HG03460 (cell line): ENCODE results near the gene MRRF.

Source experiments
- ATAC-seq: cut with Tn5 transposase; IDR thresholded peaks from one replicate; pipeline ENCODE4 v1.9.1; 2021; ENCODE audit not compliant: unreplicated experiment

Gene MRRF

DNA sequence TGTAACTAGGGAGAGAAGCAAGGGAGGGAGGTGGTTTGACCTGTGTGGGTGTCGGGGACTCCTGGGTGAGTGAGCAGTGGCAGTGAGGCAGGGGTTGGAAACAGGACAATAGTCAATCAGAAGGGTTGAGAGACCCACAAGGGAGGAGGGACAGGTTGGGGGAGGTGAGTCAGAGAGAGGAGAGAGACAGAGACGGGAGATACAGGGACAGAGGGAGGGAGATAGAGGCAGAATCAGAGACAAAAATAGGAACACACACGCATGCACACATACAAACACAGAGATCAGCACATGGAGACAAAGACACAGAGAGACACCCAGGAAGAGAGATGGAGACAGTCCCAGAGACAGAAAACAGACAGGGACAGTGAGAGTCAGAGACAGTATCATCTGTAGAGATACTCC lies 66.8 kb downstream of the MRRF start:
- ATAC-seq = no peak

DNA sequence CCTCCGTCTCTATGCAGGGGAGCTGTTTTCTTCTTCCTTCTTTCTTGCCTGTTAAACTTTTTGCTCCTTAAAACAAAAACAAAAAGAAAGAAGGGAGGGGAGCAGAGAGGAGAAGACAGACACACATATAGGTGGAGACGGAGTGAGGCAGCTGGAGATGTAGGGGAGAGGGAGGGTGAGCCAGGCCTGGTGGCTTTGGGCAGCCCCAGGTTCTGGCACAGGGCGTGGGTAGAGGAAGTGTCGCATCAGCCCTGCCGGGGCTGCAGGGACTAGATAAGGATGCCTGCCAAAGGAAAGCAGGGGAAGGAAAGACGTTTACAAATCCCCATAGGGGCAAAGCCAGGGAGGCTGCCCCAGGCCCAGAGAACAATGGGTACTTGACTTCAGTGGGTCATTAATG lies 67.4 kb downstream of the MRRF start:
- ATAC-seq = no peak

GRCh38 chr9:122332644-122333043 lies 68.0 kb downstream of the MRRF start:
- no peak for ATAC-seq

DNA sequence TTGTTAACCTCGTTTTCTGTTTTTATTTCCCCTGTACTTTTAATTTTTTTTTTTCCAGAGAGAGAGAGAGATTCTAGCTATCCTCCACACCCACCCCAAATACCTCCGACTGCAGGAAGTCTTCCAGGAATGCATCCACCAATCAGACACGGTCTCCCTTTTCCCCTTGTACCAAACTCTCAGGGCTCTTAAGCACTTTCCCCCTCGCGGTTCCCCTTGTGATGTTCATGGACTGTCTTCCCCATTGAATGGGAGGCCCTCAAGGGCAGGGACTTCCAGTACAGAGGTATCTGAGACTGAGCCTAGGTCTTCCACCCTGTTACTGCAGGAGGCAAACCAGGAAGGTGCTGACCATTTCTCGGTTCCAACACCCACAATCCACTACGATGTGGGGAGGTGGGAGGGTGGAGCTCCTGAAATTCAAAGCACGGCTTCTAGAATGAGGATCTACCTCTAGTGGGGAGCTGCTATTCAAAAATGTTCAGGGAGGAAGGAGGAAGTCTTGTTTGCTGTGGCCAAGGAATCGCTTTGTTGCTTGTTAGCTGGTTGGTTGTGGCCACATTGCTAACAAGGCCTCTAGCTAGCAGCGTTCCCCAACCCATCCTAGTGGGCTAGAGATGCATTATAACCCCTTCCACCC lies 68.6 kb downstream of the MRRF start:
- no peak for ATAC-seq

DNA sequence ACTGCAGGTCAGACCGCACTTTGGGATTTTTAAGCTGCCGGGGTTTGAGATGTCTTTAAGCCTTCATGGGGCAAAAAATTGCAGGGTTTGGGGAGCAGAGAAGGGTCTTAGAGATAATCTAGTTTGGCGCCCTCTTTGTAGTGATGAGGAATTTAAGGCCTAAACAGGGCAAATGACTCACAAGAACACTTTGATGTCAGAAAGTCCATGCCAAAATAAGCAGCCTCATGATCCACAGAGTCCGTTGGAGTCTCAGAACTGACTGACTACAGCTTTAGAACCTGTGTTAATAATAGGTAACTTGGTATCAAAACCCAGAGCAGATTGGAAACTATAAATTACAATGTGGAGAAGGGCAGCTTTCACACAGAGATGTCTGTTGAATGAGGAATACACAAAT lies 70.2 kb downstream of the MRRF start:
- no peak for ATAC-seq

DNA sequence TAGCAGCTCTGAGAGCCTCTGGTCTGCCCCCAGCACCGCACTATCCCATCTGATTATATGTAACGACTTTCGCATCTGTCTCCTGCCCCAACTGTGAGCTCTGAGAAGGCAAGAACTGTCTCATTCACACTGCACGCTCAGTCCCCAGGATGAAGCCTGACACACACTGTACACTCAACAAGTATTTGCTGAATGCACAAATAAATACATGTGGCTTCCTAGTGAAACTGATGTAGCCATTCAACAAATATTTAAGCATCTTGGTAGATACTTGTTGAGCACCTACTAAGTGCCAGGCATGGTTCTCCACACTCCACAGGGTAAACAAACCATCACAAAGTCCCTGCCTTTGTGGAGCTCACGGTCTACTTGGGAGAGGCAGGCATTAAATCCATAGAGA lies 71.5 kb downstream of the MRRF start:
- ATAC-seq = no peak

DNA sequence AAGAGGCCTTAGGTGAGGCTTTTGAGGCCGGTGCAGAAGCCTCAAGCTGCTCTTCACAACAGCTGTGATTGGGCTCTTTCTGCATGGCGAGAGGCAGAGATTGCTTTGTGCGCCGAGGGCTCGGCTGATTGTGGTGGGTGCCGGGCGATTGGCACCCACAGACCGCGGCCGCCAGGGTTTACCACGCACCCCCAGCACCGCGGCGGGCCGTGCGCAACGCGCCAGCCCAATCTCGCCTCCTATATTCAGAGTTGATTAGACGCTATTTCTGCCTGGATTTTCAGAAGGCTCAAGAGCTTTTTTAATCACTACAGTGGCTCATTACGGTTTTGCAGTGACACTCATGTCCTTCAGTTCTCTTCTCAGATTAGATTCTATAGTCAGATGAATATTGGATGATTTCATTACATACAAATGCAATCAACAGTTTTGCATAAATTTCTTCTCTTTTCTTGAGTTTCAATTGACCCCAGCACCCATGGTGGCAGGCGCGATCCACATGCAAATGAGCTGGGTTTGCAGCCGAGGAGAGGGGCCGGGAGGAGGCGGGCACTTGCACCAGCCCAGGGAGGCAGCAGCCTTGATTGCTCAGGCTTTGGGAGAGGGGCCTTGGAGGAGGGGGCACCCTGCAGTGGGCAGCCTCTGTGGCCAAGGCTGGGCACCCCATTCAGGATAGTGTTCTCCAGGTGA lies 72.3 kb downstream of the MRRF start:
- ATAC-seq = no peak

GRCh38 chr9:122337556-122337929 lies 72.9 kb downstream of the MRRF start:
- ATAC-seq = no peak

DNA sequence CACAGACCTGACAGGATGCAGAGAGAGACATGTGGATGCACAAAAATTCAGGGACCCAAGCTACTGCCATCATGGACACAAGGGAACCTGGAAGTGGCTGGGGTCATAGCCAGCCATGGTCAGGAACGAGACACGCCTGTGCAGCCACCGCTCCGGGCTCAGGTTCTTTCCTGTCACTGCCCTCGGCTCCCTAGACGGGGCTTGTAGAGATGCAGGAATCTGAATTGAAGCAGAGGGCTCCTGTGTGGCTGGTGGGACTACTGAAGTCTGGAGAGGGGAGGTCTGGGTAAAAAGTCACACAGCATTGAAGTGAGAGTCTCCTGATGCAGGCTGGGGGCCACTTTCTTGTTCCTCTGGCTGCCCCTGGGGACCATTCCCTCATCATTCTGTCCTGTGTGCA lies 73.9 kb downstream of the MRRF start:
- no peak for ATAC-seq

DNA sequence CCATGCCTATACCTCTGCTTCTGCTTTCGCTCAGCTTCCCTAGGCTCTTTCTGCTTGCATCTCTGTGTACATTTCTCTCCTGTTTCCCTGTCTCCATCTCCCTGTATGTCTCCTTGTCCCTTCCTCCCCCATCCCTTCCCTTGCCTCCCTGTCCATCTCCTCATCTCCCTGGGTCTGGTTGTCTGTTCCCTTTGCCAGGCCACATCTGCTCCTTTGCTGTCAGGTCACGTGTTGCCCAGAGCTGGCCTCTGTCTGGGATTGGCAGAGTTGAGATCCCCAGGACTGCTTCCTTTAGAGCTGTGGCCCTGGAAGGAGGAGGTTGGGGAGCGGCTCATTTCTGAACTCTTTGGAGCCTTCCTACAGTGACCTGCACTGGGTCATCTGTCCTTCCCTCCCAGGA lies 74.3 kb downstream of the MRRF start:
- ATAC-seq = no peak

- no peak for ATAC-seq
Observed at GRCh38 chr9:122339579-122339978, 74.9 kb downstream of the MRRF start.

GRCh38 chr9:122340161-122340560 lies 75.5 kb downstream of the MRRF start:
- ATAC-seq = no peak

GRCh38 chr9:122342323-122343050 lies 77.8 kb downstream of the MRRF start:
- ATAC-seq = no peak

DNA sequence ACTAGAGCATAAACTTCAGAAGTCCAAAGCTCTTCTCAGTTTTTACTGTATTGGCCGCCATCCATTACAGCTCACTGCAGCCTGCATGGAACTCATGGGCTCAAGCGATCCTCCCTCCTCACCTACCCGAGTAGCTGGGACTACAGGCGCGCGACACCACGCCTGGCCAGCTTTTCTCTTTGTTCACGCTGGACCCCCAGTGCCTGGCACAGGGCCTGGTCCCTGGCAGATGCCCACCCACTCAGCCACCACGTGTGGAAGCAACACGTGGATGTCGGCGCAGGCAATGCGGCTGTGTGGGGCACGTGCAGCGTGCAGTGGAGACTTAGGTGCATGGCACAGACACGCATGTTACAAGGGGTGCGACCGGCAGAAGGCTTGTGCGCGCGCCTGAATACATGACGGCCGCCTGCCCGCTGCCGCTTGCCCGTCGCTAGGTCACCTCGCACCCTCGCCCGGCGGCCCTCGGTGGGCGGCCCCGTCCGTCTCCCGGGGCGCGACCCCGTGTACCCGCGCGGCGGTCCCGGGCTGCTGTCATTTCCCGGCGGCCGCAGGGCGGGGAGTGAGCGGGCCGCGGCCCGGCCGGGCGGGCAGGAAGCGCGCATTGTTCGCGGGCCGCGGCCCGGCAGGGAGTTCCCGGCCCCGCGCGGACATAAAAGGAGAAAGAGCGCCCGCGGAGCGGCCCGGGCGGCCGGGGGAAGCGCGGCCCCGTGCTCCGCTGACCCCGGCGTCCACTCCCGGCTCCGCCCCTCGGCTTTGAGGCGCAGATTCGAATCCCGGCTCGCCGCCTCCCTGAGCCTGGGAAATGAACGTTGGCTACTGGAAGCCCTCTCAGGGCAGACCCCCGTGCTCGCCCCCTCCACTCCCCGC lies 82.0 kb downstream of the MRRF start:
- ATAC-seq = no peak

DNA sequence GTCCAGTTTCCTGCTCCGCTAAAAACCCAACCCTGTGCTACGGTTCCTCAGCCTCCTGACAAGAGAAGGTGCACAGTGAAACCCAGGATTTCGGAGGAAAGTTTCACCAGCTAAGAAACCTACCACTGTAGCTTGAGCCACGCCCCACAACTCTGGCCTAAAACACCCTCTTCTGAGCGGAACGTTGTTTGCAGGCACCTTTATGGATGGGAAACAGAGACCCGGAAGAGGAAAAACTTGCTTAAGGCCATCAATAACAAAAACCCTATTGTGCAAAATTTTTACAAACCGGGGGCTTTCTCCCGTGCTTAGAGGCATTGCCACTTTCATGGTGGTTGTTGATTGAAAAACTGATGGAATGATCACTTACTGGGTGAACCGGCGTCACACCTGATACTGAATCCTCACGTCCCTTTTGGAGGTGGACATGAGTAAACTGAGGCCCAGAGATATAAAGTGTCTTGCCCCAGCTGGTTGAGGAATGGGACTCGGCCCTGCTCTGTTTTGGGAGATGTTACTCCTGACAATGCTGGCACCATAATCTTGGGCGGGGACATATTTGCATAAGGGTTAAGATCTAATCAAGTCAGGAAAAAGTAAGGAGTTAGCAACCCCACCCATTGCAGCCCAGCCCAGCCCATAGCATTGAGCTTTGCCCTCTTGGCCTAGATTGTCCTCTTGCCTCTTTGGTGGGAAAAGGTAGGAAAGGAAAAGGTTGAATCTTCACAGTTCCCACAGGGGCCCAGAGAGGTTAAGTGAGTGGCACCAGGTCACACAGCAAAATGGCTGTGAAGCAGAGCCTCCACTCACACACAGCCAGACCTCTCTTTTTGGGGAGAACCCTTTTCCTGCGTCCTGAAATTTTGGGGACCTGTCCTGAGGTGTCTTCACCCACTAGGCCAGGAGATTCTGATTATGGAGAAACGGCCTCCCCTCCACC lies 82.9 kb downstream of the MRRF start:
- ATAC-seq = no peak

DNA sequence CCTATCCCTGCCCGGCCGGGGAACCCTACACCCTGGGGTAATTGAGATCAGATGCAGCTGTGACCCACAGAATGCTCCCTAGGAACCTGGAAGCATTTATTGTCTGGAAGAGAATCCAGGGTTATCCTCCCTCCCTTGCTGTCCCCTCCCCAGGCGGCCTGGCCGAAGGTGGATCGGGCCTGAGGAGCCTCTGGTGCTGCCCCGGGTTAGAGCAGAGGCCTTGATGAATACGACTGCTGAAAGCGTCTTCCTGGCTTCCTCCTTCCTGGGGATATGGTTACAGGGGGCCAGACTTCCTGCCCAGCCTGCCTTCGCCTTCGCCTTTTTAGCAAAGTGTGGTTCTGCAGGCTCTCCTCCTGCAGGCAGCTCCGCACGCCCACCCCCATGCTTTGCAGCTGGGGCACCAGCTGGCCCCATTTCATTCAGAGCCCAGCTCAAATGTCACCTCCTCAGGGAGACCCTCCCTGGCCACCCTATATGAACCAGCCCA lies 83.7 kb downstream of the MRRF start:
- no peak for ATAC-seq

GRCh38 chr9:122348791-122349190 lies 84.1 kb downstream of the MRRF start:
- no peak for ATAC-seq

- no peak for ATAC-seq
Observed at GRCh38 chr9:122349201-122349600, 84.5 kb downstream of the MRRF start.

DNA sequence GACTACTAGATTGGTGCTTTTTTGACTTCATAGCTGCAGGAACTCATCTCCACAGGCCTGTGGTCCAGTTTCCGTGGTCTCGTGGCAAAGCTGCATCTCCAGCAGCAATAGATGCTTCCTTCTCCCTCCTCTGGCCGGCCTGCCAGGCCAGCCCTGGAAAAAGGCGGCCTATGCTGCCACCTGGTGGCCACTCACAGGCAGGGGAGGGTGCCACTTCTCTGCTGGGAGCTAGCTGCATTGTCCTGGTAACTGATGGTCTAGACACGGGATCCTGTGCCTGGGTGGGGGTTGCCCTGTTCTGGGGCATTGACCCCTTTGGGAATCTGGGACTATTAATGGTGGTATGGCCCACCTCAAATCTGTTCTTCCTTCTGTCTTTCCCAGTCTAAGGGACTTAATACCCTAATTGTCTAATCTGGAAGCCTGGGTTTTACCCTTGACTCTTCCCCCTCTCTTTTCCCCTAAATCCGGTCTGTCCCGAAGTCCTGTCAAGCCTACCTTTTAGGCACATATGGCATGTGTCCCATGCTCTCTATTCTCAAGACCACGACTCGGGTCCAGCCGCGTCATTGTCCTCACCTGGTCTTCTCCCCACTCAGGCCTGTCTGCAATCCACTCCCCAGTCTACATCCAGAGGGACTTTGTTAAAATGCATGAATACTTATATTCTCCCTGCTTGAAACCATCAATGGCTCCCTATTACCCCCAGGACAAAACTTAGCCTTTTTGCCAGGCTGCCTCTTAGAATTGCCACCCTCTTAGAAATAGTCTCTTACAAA lies 86.1 kb downstream of the MRRF start:
- ATAC-seq = peak; percentile 80
